ENCODE data around the gene USP54. TPM values are rescaled to one million over a fixed set of nuclear protein-coding genes. Genes with fewer than 3 reads are reported as not detected.
A peak's percentile ranks its signal among the peaks of the same experiment; 100 is the strongest.

USP54 gene
- total and polyA plus RNA-seq, 9 of the 15 experiments (the other 6 are each of a cell fraction or from before 2014, with no cell fraction given), result 3.8 to 40.1 (median 16.9) TPM

DNA sequence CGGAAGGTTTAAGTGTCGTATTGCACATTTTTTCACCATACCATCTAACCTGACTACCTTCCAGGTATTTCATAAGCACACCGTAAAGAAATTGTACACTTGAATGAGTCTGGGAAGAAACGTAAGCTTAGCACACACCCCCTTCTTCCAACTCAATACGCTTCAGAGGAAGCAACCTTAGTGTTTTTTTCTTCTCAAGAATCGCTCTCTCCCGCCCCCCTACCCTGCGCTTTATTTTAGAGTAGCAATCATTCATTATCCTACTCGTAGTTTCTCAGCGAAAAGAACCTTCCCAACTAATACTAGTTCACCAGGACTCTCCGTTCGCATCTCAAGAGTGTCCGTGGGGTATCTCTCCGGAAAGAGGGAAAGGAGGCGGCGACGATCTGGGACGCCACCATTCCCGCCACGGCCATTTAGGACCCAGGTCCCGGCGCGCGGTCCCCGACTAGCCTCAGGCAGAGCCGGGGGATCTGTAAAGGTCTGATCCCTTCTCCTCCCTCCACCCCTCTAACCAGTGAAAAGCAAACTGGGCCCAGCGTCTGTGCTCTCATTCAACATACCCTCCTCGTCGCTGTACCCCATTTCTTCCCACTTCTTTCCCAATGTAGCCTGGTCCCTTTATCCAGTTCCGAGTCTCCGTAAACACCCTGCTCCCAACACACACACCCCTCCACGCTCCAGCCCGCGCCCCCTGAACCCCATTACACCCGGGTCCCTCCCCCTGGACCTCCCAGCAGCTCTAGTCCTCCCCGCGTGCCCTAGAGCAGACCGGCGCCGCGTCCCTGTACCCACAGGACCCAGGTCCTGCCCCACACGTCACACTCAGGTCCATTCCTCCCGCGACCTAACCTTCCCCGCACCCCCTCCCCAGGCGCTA is 34.1 kb upstream of the USP54 start (continued):
- TF ChIP-seq, protein P1, sequence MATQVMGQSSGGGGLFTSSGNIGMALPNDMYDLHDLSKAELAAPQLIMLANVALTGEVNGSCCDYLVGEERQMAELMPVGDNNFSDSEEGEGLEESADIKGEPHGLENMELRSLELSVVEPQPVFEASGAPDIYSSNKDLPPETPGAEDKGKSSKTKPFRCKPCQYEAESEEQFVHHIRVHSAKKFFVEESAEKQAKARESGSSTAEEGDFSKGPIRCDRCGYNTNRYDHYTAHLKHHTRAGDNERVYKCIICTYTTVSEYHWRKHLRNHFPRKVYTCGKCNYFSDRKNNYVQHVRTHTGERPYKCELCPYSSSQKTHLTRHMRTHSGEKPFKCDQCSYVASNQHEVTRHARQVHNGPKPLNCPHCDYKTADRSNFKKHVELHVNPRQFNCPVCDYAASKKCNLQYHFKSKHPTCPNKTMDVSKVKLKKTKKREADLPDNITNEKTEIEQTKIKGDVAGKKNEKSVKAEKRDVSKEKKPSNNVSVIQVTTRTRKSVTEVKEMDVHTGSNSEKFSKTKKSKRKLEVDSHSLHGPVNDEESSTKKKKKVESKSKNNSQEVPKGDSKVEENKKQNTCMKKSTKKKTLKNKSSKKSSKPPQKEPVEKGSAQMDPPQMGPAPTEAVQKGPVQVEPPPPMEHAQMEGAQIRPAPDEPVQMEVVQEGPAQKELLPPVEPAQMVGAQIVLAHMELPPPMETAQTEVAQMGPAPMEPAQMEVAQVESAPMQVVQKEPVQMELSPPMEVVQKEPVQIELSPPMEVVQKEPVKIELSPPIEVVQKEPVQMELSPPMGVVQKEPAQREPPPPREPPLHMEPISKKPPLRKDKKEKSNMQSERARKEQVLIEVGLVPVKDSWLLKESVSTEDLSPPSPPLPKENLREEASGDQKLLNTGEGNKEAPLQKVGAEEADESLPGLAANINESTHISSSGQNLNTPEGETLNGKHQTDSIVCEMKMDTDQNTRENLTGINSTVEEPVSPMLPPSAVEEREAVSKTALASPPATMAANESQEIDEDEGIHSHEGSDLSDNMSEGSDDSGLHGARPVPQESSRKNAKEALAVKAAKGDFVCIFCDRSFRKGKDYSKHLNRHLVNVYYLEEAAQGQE (IDR thresholded peaks at IDR 0.05; ENCODE audit: borderline replicate concordance), result no peak
- TF ChIP-seq, protein P1 (CRISPR knock-in tag; IDR thresholded peaks at IDR 0.05; ENCODE audit: low read depth), result no peak
- TF ChIP-seq ZNF263 (CRISPR knock-in tag; IDR thresholded peaks at IDR 0.05; ENCODE audit: borderline replicate concordance) (0 out of 2 replicates have a peak, but pooled peaks have one; percentile 37), HDAC3 (IDR thresholded peaks at IDR 0.05; ENCODE audit: borderline replicate concordance, partially characterized antibody) (no peak), MCM3 (IDR thresholded peaks at IDR 0.05) (no peak), ZNF217 (CRISPR knock-in tag; IDR thresholded peaks at IDR 0.05) (no peak), TGIF2 (CRISPR knock-in tag; IDR thresholded peaks at IDR 0.05) (no peak), FOXP1 (CRISPR knock-in tag; IDR thresholded peaks at IDR 0.05) (no peak; the same call in none of the 2 replicates), ZNF197 (CRISPR knock-in tag; IDR thresholded peaks at IDR 0.05; ENCODE audit: low read depth) (no peak), KDM4B (IDR thresholded peaks at IDR 0.05; ENCODE audit: borderline replicate concordance in 2 of 2, low read depth in 1 of 2) (no peak), RBFOX2 (IDR thresholded peaks at IDR 0.05; ENCODE audit: low read depth, low read length) (no peak), POLR2H (tag; IDR thresholded peaks at IDR 0.05; ENCODE audit: low read depth) (no peak), ZNF778 (CRISPR knock-in tag; IDR thresholded peaks at IDR 0.05) (no peak)
- TF ChIP-seq, protein P2, sequence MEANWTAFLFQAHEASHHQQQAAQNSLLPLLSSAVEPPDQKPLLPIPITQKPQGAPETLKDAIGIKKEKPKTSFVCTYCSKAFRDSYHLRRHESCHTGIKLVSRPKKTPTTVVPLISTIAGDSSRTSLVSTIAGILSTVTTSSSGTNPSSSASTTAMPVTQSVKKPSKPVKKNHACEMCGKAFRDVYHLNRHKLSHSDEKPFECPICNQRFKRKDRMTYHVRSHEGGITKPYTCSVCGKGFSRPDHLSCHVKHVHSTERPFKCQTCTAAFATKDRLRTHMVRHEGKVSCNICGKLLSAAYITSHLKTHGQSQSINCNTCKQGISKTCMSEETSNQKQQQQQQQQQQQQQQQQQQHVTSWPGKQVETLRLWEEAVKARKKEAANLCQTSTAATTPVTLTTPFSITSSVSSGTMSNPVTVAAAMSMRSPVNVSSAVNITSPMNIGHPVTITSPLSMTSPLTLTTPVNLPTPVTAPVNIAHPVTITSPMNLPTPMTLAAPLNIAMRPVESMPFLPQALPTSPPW (CRISPR knock-in tag; IDR thresholded peaks at IDR 0.05), result no peak
- TF ChIP-seq, protein P3, sequence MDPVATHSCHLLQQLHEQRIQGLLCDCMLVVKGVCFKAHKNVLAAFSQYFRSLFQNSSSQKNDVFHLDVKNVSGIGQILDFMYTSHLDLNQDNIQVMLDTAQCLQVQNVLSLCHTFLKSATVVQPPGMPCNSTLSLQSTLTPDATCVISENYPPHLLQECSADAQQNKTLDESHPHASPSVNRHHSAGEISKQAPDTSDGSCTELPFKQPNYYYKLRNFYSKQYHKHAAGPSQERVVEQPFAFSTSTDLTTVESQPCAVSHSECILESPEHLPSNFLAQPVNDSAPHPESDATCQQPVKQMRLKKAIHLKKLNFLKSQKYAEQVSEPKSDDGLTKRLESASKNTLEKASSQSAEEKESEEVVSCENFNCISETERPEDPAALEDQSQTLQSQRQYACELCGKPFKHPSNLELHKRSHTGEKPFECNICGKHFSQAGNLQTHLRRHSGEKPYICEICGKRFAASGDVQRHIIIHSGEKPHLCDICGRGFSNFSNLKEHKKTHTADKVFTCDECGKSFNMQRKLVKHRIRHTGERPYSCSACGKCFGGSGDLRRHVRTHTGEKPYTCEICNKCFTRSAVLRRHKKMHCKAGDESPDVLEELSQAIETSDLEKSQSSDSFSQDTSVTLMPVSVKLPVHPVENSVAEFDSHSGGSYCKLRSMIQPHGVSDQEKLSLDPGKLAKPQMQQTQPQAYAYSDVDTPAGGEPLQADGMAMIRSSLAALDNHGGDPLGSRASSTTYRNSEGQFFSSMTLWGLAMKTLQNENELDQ (CRISPR knock-in tag; IDR thresholded peaks at IDR 0.05; ENCODE audit: borderline replicate concordance), result no peak

Data from K562 (cell line).